ENCODE results near the gene C14orf39.
"Not testable (repeated sequence)": the region's sequence is repeated elsewhere in the genome, so short reads cannot be mapped to it uniquely, and the experiment has no call there.

C14orf39 gene

DNA sequence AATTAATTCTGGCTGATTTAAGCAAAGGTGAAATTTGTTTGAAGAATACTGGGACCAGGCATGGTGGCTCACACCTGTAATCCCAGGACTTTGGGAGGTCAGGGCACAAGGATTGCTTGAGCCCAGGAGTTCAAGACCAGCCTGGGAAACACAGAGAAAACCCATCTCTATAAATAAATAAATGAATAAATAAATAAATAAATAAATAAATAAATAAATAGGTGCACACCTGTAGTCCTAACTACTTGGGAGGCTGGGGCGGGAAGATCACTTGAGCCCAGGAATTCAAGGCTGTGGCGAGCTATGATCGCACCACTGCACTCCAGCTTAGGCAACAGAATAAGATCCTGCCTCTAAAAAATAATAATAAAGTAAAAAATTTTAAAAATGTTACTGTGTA, 4.4 kb upstream of the C14orf39 start:
- FAIRE-seq = no peak

DNA sequence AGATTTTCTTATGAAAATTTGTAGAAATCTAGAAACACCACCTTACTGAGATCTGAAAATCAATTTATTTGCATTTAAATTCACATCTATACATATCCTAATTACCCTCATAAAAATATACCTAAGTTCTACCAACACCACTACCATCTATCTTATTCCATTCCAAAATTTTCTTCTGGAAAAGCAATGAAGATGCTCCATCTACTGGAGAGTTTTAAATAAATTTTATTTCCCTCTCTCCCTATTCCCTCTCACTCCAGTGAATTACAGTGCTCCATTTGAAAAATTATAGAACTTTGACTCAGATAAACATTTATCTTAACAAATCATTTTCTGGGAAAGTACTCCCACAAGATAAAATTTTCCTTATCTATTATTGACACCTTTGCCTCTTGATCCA, 2.3 kb upstream of the C14orf39 start:
- no peak for FAIRE-seq

DNA sequence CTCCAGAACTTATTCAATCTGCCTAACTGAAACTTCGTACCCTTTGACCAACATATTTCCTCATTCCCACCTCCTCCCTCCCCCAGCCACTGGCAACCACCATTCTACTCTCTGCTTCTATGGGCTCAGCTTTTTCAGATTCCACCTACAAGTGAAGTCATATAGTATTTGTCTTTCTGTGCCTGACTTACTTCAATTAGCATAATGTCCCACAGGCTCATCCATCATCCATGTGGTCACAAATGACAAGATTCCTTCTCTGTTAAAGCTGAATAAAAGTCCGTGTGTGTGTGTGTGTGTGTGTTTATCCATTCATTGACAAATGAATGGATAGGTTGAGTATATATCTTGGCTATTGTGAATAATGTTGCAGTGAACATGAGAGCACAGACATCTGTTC, 1.3 kb upstream of the C14orf39 start:
- no peak for FAIRE-seq

DNA sequence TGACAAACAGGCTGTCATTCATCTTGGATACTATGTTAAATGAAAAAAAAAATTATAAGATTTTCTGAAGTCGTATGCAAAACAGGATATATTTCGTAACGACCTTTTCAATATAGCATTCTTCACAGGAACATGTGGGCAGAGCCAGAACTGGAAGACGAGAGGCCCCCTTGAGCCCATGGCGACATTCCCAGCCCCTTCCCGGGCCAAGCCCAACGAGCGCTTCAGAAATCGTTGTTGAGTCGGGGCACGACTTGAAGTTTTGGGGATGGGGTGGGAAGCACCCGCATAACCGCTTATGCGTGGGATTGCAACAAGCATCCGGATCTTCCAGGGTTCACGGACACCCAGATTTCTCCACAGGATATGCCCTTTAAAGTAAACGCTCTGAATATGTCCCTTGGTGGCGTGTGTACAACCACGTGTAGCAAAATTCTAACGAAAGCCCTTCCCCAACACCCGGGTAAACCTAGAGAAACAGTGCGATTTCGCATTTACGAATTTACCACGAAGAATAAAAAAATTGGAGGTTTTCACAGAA, 736 bp downstream of the C14orf39 start:
- FAIRE-seq = no peak

DNA sequence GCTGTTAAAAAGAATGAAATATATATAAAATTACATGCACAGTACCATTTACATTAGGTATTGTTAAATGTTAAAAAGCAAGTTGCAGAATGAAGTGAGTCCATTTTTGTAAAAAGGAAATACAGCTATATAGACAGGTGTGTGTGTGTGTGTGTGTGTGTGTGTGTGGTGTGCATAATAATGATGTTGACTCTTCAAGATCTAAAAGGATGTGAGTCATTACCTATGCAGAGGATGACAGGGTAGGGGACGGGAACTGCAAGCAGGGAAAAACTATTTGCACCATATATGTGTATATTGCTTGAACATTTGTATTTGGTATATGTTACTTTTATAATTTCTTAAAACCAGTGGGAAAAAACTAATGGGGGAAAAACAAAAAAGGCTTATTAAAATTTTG, 3.1 kb downstream of the C14orf39 start:
- FAIRE-seq = no peak

DNA sequence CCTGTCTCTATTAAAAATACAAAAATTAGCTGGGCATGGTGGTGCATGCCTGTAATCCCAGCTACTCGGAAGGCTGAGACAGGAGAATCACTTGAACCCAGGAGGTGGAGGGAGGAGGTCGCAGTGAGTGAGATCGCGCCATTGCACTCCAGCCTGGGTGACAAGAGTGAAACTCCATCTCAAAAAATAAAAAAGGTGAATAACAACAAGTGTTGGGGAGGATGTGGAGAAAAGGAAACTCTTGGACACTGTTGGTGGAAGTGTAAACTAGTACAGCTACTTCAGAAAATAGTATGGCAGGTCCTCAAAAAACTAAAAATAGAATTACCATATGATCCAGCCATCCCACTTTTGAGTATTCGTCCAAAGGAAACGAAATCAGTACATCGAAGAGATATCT, 5.6 kb downstream of the C14orf39 start:
- FAIRE-seq = not testable (repeated sequence)

DNA sequence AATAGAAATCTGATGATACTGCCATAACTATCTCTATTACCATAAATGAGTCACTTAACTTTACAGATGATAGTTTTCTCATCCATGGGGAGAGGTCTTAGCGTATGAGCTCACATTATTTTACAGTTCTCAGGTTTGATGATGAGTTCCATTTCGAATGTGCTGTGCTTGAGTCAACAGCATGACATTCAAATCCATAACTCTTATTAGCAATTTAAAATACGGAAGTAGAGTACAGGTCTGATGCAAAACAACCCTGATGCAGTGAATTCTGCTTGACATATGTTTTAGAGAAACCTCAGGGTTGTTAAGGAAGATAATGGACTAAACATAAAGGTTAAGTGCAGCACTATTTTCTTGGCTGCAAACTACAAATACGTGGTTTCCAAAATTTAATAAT, 30.0 kb downstream of the C14orf39 start:
- FAIRE-seq = no peak

DNA sequence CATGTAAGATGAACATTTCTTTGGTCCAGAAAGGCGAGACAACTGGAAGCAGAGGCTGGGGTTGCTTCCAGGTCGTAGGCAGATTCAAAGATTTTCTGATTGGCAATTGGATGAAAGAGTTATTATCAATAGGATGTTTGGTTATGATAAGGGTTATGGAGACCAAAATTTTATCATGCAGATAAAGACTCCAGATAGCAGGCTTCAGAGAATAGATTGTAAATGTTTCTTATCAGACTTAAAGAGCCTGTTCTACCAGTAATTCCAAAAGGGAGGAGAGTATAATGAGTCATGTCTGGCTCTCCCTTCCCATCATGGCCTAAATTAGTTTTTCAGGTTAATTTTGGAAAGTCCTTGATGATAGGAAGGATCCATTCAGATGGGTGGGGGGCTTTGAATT, 55.6 kb downstream of the C14orf39 start:
- no peak for FAIRE-seq

DNA sequence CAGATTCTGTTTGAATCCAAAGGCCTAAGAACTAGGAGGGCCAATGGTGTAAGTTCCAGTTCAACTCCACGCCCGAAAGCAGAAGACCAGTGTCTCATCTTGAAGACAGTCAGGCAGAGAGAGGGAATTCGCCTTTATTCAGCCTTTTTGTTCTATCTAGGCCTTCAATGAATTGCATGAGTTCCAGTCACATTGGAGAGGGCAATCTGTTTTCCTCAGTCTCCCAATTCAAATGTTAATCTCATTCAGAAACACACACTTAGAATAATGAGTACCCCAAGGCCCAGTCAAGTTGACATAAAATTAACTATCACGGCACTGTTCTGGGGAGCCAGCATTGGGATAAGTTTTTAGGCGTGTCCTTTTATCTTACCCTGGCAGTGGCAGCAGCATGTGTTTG, 65.8 kb downstream of the C14orf39 start:
- no peak for FAIRE-seq

DNA sequence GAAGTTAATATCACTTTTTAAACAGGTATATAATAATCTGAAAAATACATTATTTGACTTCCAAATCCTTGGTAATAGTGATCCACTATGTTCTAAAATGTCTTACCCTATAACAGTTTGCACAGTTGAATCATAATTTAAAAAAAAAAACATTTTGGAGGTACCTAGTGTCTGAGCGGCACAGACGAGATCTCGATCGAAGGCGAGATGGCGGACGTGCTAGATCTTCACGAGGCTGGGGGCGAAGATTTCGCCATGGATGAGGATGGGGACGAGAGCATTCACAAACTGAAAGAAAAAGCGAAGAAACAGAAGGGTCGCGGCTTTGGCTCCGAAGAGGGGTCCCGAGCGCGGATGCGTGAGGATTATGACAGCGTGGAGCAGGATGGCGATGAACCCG, 88.3 kb downstream of the C14orf39 start:
- not testable (repeated sequence) for FAIRE-seq

DNA sequence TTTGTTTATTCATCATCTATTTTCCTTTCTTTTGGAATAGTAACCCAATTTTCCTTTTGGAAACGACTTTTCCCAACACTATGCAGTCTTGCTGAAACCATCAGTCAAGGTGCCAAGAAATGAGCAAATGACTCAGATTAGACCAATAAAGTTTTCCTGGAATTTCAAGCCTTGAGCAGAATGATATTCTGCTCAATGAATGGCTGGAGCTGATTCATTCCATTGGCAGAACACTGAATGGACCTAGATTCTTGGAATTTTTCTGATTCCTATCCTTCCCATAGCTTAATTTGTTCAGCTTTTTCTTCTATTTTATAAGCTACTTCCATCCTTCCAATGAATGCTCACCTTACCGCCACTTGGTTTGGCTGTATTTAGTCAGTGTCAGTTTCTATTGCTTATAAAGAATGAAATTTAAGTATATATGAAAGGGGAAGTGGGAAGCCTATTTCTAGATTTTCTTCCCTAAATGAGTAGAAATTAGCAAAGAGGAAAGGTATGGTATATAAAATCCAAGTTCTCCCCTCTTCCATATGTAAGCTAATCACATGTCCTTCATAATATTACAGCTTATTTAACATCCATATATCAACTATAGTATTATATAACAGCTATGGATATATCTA, 89.0 kb downstream of the C14orf39 start:
- FAIRE-seq = no peak

Data from endometrium (tissue), 2 donors.